HT-29 (cell line): Measurements from ENCODE around the gene PIAS1. TPM values are rescaled to one million over a fixed set of nuclear protein-coding genes. Genes with fewer than 3 reads are reported as not detected.
"Not testable (repeated sequence)": the region's sequence is repeated elsewhere in the genome, so short reads cannot be mapped to it uniquely, and the experiment has no call there.

ENCODE experiments used
- DNase-seq: peaks from one replicate; pipeline ENCODE4 v3.0.0-alpha.2; 2015; ENCODE audit warnings: low spot score
- total RNA-seq: library from RNA; depleted of rRNA; stranded (reverse); fragments of >200 nt; shearing (Covaris generic); gene quantifications from 2 replicates; pipeline ENCODE4 v1.2.3, GENCODE V29; 2014

PIAS1 gene
- total RNA-seq, 1 experiment from 2014 or later, result 42.1 TPM

- DNase-seq, result no peak
Observed at GRCh38 chr15:68034719-68035293, 19.3 kb upstream of the PIAS1 start.

- no peak for DNase-seq
Observed at GRCh38 chr15:68038246-68038645, 15.9 kb upstream of the PIAS1 start.

GRCh38 chr15:68040144-68040543 is 14.0 kb upstream of the PIAS1 start:
- DNase-seq, result no peak

- DNase-seq, result peak; percentile 36
Observed at GRCh38 chr15:68042156-68042854, 11.8 kb upstream of the PIAS1 start.

- DNase-seq, result no peak
Observed at GRCh38 chr15:68042855-68043222, 11.3 kb upstream of the PIAS1 start.

- peak; percentile 71 for DNase-seq
Observed at GRCh38 chr15:68045289-68046265, 8.5 kb upstream of the PIAS1 start.

- no peak for DNase-seq
Observed at GRCh38 chr15:68047826-68048225, 6.3 kb upstream of the PIAS1 start.

- DNase-seq, result peak; percentile 42
Observed at GRCh38 chr15:68051109-68051508, 3.0 kb upstream of the PIAS1 start.

GRCh38 chr15:68051907-68052306 is 2.2 kb upstream of the PIAS1 start:
- no peak for DNase-seq

GRCh38 chr15:68052431-68052830 is 1.7 kb upstream of the PIAS1 start:
- DNase-seq, result no peak

GRCh38 chr15:68053001-68053400 is 1.1 kb upstream of the PIAS1 start:
- no peak for DNase-seq

- DNase-seq, result peak; percentile 47
Observed at GRCh38 chr15:68054628-68055223, 611 bp downstream of the PIAS1 start.

GRCh38 chr15:68055224-68055705 is 1.1 kb downstream of the PIAS1 start:
- DNase-seq, result peak; percentile 64

GRCh38 chr15:68056097-68056865 is 2.2 kb downstream of the PIAS1 start:
- no peak for DNase-seq

- no peak for DNase-seq
Observed at GRCh38 chr15:68057034-68057433, 2.9 kb downstream of the PIAS1 start.

GRCh38 chr15:68057758-68058157 is 3.6 kb downstream of the PIAS1 start:
- DNase-seq, result no peak

- not testable (repeated sequence) for DNase-seq
Observed at GRCh38 chr15:68058970-68059369, 4.9 kb downstream of the PIAS1 start.

- no peak for DNase-seq
Observed at GRCh38 chr15:68059630-68060029, 5.5 kb downstream of the PIAS1 start.

GRCh38 chr15:68061171-68061570 is 7.1 kb downstream of the PIAS1 start:
- no peak for DNase-seq

- no peak for DNase-seq
Observed at GRCh38 chr15:68061602-68062001, 7.5 kb downstream of the PIAS1 start.

- no peak for DNase-seq
Observed at GRCh38 chr15:68062214-68062613, 8.1 kb downstream of the PIAS1 start.
